GM18909 (cell line): ENCODE data around the gene TUNAR.
"Not testable (repeated sequence)": the region's sequence is repeated elsewhere in the genome, so short reads cannot be mapped to it uniquely, and the experiment has no call there.

Experiments
- ATAC-seq: cut with Tn5 transposase; IDR thresholded peaks from one replicate; pipeline ENCODE4 v1.9.1; 2021; ENCODE audit warnings: mild to moderate bottlenecking; ENCODE audit not compliant: unreplicated experiment, poor library complexity

The TUNAR gene

GRCh38 chr14:95959317-95959716 is 82.7 kb downstream of the TUNAR start:
- ATAC-seq, result no peak

GRCh38 chr14:95961481-95961880 is 84.8 kb downstream of the TUNAR start:
- no peak for ATAC-seq

- ATAC-seq, result no peak
These were observed 88.3 kb downstream of the TUNAR start for GRCh38 chr14:95964901-95965300.

- not testable (repeated sequence) for ATAC-seq
These were observed 91.4 kb downstream of the TUNAR start for GRCh38 chr14:95968048-95968447.
